DMS153 treated with DMSO at 0.1 percent for 48 hours (cell line): Measurements from ENCODE around the gene AFF4.

Experiments
- DNase-seq: peaks from one replicate; lab custom pipeline; 2025; ENCODE audit not compliant: unreplicated experiment; lab: John Stamatoyannopoulos, UW

The AFF4 gene

GRCh38 chr5:132895719-132896305 lies 67.6 kb downstream of the AFF4 start:
- no peak for DNase-seq

DNA sequence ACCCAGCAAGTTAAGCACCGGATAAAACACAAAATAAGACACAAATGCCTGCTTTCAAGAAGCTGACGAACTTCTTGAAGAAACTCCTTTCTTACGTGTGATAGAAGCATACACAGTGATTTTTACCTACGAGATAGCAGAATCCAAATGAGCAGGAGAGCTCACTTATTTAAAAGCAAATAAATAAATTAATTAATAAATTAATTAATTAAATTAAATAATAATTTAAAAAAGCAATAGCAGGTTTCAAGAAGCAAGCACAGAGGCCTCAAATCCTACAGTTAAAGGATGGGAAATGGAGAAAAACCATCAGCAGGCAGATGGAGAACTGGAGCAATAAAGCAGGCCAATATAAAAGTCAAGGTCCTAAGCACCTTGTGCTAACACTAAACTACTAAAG lies 72.6 kb downstream of the AFF4 start:
- DNase-seq: no peak

DNA sequence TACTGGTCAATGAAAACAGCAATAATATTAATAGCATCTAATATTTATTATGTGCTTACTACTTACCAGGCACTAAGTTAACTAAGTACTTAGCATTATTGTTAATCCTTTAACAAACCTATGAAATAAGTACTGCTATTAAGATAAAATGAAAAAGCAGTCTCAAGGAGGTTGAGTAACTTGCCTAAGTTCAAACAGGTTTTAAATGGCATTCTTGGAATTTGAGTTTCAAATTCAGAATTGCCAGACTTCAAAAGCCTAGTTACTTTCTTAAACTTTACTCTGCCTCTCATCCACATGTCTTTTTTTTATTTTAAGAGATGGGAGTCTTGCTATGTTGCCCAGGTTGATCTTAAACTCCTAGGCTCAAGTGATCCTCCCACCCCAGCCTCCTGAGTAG lies 73.9 kb downstream of the AFF4 start:
- no peak for DNase-seq

DNA sequence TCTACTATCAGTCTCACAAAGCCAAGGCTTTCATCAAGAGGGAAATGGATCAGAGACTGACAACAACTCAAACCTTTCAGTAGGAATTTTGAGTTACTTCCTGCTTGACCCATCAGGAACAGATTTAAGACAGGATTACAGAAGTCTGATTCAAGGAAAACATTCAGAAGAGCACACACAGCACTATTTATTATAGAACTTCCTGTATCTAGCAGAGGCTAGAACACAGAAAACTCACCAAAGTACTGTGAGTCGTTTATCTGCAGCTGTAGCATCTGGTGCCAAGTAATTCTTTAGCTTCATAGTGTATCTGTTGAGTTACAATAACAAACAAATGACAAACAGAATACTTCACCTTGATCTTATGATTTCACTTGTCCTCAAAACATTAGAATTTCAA lies 76.2 kb downstream of the AFF4 start:
- DNase-seq: no peak

- no peak for DNase-seq
Measured at GRCh38 chr5:132886064-132886823, 77.2 kb downstream of the AFF4 start.

- no peak for DNase-seq
Measured at GRCh38 chr5:132884548-132884947, 78.9 kb downstream of the AFF4 start.

GRCh38 chr5:132883261-132883834 lies 80.1 kb downstream of the AFF4 start:
- no peak for DNase-seq

GRCh38 chr5:132877938-132878337 lies 85.5 kb downstream of the AFF4 start:
- no peak for DNase-seq

DNA sequence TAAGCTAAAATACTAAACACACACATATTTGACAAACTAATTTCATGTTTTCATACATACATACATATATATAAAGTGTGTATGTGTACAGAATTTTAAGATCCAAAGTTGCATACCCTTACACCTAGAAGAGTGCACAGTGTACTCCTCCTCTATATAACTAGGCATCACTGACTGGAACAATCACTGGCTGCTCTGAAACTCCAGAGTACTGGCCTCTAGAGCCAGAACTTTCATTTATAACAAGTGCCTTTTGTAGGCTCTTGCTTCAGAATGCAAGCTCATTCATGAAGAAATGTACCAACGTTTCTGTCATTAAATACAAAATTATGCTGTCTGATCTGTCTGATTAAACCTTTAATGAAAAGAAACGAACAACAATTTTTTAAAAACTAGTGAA lies 86.0 kb downstream of the AFF4 start:
- DNase-seq: no peak

DNA sequence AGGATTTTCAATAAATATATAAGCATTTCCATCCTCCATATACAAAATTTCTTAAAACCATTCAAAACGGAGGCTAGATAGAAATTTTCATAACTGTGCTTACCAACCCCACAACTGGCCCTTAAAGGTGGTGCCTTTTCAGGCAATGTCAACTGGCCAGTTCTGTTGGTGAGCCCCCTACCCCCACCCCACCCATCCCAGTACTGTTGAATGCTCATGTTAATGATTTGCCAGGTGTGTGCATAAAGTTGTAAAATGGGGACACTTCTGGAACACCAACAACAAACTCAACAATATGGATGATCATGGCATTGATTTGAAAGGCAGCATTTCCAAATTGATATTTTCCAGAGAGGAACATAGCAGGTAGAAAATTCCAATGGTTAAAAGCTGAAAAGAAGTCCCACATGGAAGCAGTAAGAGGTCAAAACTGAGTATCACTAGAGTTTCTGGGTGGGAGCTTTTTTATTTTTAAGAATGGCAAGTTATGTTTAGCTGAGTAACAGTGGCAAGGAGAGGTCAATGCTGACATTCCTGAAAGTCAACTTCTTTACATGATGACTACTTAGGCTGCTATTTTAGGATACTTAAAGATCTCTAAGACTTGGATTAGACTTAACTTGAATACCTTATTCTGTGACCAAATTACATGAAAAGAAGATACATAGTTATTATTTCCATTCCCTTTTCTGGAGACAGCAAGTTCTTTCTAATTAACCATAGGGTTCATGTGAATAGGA lies 87.2 kb downstream of the AFF4 start:
- no peak for DNase-seq

DNA sequence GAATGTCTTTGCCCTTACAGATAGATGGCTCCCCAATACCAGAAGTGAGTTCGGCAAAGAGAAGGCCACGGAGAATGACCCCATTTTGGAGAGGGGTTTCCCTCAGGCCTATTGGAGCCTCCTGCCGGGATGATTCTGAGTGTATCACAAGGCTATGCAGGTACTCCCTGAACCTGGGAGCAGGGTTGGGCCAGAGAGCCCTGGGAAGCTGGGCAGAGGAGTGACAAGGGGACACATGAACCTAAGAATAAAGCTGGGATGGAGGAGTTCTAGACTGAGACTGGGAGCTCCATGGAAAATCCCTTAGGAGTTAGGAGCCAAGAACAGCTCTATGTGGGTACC lies 89.5 kb downstream of the AFF4 start:
- no peak for DNase-seq

GRCh38 chr5:132873119-132873929 lies 90.1 kb downstream of the AFF4 start, which contains the start of gene LEAP2:
LEAP2 (plus strand) TSS chr5:132873668; CDS start chr5:132873695, 27 bp downstream.
- DNase-seq: no peak

DNA sequence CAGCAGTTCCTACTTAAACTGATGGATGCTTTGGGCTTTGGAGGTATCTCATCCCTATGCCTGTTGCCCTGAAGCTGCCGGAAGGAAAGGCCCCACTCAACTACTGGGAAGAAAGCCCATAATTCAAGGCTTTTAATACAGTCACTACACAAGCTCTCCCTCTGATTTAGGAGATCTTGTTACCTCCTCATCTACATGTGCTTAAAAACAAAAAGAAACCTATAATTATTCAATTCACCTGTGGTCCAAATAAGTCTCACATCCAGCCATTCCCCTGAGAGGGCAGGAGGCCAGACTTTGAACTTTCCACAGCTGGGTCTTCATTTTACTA lies 90.7 kb downstream of the AFF4 start:
- no peak for DNase-seq

DNA sequence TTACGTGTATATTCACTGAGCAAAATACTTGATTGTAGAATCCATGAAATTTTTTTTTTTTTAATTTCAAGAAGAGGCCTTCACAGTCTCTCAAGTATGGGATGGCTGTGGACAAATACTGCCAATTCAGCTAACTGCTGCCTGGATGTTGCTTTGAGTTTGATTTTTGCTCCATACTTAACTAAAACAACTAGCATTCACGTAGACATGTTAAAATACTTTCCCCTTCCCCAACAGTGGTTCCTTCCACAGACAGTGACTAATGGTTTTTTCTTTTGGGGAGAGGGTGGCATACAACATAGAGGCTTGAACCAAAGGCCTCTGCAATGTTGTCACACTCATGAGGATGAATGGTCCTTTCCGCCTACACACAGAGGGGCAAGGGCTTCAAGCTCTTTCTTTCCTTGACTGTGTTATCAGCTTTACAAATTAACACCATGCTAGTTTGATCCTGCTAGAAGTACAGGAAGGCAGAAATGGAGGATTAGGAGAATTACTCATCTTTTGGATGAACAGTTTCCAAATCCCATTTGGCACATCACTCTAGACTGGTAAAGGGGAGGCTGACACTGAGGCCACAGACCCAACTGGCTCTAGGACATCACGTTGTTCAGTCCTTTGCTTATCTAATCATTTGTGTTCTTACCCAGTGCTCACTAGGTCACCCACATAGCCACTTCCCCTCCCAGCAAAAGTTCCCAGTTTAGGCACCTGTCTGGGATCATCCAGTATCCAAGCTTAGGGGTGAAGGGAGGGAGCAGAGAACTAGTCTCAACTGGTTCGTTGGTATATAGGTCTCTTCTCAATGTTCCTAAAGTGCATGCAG lies 91.8 kb downstream of the AFF4 start:
- no peak for DNase-seq

DNA sequence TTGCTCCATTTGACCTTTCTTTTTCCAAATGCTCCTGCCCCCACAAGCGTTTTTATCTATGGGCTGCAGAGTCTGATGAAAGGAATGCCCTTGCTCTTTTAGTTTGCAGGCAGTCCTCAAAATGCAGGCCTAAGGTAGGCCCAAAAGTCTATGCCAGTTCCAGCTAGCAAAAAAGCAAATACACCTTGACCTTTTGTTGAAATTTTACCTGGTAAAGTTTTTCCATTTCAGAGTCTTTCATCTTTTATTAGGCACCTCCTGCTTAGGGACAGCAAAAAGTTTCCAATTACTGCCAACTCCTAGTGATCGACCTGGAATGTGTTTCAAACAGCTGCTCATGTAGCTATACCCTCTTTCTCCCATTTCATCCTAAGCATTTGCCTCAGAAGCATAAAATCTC lies 92.6 kb downstream of the AFF4 start:
- DNase-seq: no peak

DNA sequence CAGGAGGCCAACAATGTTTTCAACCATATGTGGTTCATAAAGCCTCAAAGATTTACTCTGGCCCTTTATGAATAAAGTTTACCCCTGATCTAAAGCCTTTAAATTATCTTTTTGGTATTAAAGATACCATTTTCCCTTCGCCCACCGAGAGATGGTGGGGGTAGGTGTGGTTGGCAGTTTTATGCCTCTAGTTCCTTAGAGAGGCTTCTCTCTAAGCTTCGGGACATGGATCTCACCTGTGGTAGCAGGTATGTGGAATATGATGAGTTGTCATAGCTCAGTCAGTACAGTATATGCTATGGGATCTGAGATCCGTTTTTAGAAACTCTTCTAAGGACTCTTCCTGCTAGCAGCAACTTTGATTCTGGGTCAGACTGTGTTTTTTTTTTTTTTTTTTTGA lies 94.7 kb downstream of the AFF4 start:
- no peak for DNase-seq

DNA sequence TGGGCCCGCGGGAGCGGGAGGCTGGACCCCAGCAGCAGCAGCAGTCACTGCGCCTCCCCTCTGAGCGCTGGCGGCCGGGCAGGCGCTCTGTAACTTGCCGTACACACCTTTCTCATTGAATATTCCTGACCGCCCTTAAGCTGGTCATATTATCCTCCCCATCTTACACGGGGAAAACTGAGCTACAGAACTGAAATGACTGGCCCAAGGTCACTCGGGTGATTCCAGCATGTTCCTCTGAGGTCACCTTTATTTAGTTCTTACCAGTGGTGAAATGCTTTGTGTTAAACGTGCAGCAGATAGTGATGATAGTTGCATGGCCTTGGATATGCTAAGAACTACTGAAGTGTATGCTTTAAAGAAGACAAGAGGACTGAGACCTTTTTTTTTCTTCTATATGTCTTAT lies 96.4 kb downstream of the AFF4 start:
- no peak for DNase-seq

- DNase-seq: peak; percentile 75
Measured at GRCh38 chr5:132866342-132867045, 96.9 kb downstream of the AFF4 start, which contains the start of the genes GDF9 and UQCRQ. GDF9 (minus strand) TSS chr5:132866469; CDS start chr5:132864533, 1,936 bp downstream. UQCRQ (plus strand) TSS chr5:132866642; CDS start chr5:132866882, 240 bp downstream.

GRCh38 chr5:132865668-132866341 lies 97.6 kb downstream of the AFF4 start:
- DNase-seq: no peak
